Activated CD4-positive, alpha-beta T cell treated with anti-CD3 and anti-CD28 coated beads, Interleukin-2, Interleukin-4, amounts not matched to agents 100 ng/mL and 50 ng/mL, durations not matched to agents 16 hours and 8 hours (primary cell): ENCODE results near the gene SPECC1.
"Not testable (repeated sequence)": the region's sequence is repeated elsewhere in the genome, so short reads cannot be mapped to it uniquely, and the experiment has no call there.

Experiments used
- DNase-seq: peaks from one replicate; pipeline ENCODE4 v3.0.0-alpha.2; 2020; ENCODE audit warnings: low spot score

Gene SPECC1

GRCh38 chr17:20315311-20315710 is 306.2 kb downstream of the SPECC1 start:
- no peak for DNase-seq

DNA sequence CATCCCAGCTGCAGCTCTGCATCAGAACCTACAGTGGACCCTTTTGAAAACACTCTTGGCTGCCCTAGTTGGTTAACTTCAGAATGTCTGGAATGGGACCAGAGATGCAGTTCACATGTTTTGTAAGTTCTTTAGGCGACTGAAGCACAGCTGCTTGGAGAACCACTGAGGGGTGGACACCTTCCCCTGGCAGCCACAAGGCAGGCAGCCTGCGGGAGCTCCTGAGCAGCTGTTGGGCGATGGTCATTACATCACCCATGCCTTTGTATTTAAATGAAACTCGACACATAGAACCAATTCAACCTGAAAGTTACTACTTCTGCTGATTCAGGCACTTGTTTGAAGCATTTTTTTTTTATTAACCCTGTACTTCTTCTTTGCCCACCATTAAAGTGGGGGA is 306.7 kb downstream of the SPECC1 start:
- no peak for DNase-seq

DNA sequence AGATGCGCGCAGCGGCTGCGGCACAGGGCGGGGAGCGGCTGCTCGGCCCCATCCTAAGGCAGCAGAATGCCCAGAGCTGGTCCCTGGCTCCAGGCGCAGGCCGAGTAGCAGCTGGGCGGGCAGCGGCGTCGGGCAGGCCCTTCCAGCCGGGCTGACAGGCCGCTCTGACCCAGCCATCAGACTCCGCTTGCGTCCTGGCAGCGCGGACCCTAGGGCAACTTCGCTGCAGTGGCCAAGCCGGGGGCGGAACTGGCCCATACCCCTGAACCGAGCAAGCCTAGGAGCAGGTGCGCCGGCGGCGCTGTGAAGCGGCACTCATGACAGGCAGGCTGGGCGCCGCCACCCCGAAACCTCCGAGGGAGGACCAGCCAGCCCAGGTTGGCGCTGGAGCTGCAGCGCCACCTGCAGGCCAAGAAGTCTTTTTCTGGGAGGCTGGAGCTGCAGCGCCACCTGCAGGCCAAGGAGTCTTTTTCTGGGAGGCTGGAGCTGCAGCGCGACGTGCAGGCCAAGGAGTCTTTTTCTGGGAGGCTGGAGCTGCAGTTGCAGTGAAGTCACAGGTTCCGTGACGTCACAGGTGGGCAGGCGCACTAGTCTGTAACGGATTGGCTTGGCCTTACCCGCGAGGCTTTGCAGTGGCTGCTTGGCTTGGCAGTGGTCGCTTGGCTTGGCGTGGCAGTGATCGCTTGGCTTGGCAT is 311.5 kb downstream of the SPECC1 start:
- DNase-seq = peak; percentile 77

- DNase-seq = not testable (repeated sequence)
Observed at GRCh38 chr17:20321357-20321756, 312.2 kb downstream of the SPECC1 start.

- DNase-seq = not testable (repeated sequence)
Observed at GRCh38 chr17:20327739-20328138, 318.6 kb downstream of the SPECC1 start.

DNA sequence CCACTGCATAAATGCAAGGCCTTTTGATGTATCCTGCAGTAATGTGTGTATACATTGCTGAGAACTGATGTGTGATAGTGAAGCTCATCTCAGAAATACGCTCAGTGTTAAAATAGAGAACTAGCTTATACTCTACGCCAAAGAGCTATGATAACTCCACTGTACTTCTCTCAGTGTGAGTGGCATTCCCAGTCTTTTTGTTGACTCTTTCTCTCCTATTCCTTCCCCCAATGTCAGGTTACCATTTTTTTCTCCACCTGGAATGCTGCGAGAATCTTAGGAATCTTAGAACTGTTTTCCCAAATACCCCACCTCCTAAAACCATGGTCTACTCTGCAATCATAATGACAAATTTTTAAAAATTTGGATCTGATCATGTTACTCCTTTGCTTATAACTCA is 342.2 kb downstream of the SPECC1 start:
- not testable (repeated sequence) for DNase-seq

GRCh38 chr17:20352567-20352966 is 343.4 kb downstream of the SPECC1 start:
- not testable (repeated sequence) for DNase-seq

- DNase-seq = not testable (repeated sequence)
Observed at GRCh38 chr17:20363846-20364245, 354.7 kb downstream of the SPECC1 start.
